Fibroblast of lung (primary cell): ENCODE data around the gene OR5M3.

ENCODE experiments used
- EZH2 ChIP-seq: IDR thresholded peaks from 2 replicates; pipeline ENCODE4 v1.5.1; 2012; ENCODE audit warnings: low read length, control low read depth, mild to moderate bottlenecking; ENCODE audit errors: missing control alignments
- TF ChIP-seq, protein P1 (sequence below), 2 donors: IDR thresholded peaks in 1 of 2; conservative IDR thresholded peaks in 1 of 2; 1 replicate in 1 of 2; 2 replicates in 1 of 2; pipeline ENCODE4 v1.5.1; 2011 to 2012; ENCODE audit warnings: low read length in 2 of 2, control low read depth in 1 of 2, inconsistent platforms in 1 of 2, low read depth in 1 of 2, mild to moderate bottlenecking in 1 of 2

DNA sequence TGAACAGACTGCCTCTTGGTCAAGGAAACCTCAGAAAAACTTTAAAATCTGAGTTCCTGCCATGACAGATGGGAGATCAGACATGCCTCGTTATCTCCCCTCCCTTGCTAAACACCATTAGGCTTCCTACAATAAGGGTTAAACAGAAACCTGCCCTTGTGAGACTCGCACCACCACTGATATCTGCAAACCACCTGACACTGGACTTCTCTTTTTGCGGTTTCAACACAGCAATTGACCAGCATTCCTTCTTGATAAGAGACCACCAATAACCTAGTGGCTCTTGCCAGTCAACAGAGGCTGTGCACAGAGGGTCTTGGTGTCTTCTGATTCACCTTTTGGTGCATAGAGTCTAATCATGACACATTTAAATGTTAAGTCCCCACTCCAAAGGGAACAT lies 13.6 kb upstream of the OR5M3 start:
- TF ChIP-seq, protein P1, sequence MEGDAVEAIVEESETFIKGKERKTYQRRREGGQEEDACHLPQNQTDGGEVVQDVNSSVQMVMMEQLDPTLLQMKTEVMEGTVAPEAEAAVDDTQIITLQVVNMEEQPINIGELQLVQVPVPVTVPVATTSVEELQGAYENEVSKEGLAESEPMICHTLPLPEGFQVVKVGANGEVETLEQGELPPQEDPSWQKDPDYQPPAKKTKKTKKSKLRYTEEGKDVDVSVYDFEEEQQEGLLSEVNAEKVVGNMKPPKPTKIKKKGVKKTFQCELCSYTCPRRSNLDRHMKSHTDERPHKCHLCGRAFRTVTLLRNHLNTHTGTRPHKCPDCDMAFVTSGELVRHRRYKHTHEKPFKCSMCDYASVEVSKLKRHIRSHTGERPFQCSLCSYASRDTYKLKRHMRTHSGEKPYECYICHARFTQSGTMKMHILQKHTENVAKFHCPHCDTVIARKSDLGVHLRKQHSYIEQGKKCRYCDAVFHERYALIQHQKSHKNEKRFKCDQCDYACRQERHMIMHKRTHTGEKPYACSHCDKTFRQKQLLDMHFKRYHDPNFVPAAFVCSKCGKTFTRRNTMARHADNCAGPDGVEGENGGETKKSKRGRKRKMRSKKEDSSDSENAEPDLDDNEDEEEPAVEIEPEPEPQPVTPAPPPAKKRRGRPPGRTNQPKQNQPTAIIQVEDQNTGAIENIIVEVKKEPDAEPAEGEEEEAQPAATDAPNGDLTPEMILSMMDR (conservative IDR thresholded peaks at IDR 0.05 in 1 of 2, IDR thresholded peaks at IDR 0.05 in 1 of 2; ENCODE audit: low read depth in 1 of 2, low read length in 2 of 2), result no peak
- TF ChIP-seq EZH2, result no peak
